ENCODE measurements around the gene NPPC. TPM values are rescaled to one million over a fixed set of nuclear protein-coding genes. Genes with fewer than 3 reads are reported as not detected.
A peak's percentile ranks its signal among the peaks of the same experiment; 100 is the strongest.

The NPPC gene
- not detected for total RNA-seq
- polyA plus RNA-seq = under 1 TPM in 1 of 3 donors, not detected in 2; 0.27 TPM
- total RNA-seq = 0 to 1.4 (median 0.18) reads per million in 6 experiments

GRCh38 chr2:231926180-231926741, at the start of gene NPPC:
NPPC (minus strand) TSS chr2:231926396; CDS start chr2:231926249, 147 bp downstream.
- ATAC-seq (peak; percentile 87), DNase-seq (peak; percentile 31 to 81 (median 67))
- Mint-ChIP-seq H3K4me3 (peak within 1 kb of the TSS; percentile 69 to 86 (median 81)), H3K27me3 (peaks cover 12 to 42% (median 28%) of the 10 kb centered on the region in 5 donors), H3K36me3 (no peaks in the 10 kb centered on the region), H3K4me1 (peaks cover 10 to 17% (median 13%) of the 10 kb centered on the region in 4 donors), H3K9me3 (no peaks in the 10 kb centered on the region), H3K27ac (peak within 1 kb of the TSS in 2 of 10 donors; percentile 35 to 85)
- POLR2A ChIA-PET = interaction anchor here (0.5 to 0.7 kb wide), 2 partner anchors 107 to 402 kb away, joined by 3 to 4 read pairs; no protein-coding TSS in a partner anchor

- POLR2A ChIA-PET = interaction anchor here (0.9 kb wide), 1 partner anchor 13 kb away, joined by 5 read pairs; the partner anchor contains the start of gene DIS3L2
- H3K4me1 Mint-ChIP-seq = peaks cover 9 to 24% (median 15%) of the 10 kb centered on the region in 4 donors
- H3K36me3 Mint-ChIP-seq = peaks cover 4 to 25% (median 10%) of the 10 kb centered on the region in 3 donors
- H3K27ac Mint-ChIP-seq = no peak overlapping the region
- H3K4me3 Mint-ChIP-seq = no peak overlapping the region
- DNase-seq (no peak), ATAC-seq (no peak)
- no peaks in the 10 kb centered on the region for H3K27me3 Mint-ChIP-seq
- no peaks in the 10 kb centered on the region for H3K9me3 Mint-ChIP-seq
Observed at GRCh38 chr2:231975001-231975400, 48.8 kb upstream of the NPPC start.

- DNase-seq (no peak), ATAC-seq (no peak)
- Mint-ChIP-seq H3K9me3 (peaks cover 0 to 4% (median 0%) of the 10 kb centered on the region in 9 donors), H3K4me3 (no peak overlapping the region), H3K27me3 (no peaks in the 10 kb centered on the region), H3K36me3 (peaks cover 4 to 19% (median 10%) of the 10 kb centered on the region in 3 donors), H3K27ac (no peak overlapping the region), H3K4me1 (peaks cover 9 to 34% (median 16%) of the 10 kb centered on the region in 4 donors)
- POLR2A ChIA-PET = no interaction called here
Observed at GRCh38 chr2:231970461-231970860, 44.3 kb upstream of the NPPC start.

GRCh38 chr2:231968820-231969219, 42.6 kb upstream of the NPPC start:
- Mint-ChIP-seq H3K4me3 (peak overlapping the region in 1 of 10 donors; percentile 51), H3K27me3 (no peaks in the 10 kb centered on the region), H3K27ac (no peak overlapping the region), H3K4me1 (peaks cover 16 to 46% (median 33%) of the 10 kb centered on the region in 4 donors), H3K9me3 (peaks cover 0 to 4% (median 0%) of the 10 kb centered on the region in 9 donors), H3K36me3 (peaks cover 4 to 19% (median 10%) of the 10 kb centered on the region in 3 donors)
- POLR2A ChIA-PET = no interaction called here
- ATAC-seq (no peak), DNase-seq (no peak)

GRCh38 chr2:231966886-231967285, 40.7 kb upstream of the NPPC start:
- H3K27me3 Mint-ChIP-seq = no peaks in the 10 kb centered on the region
- H3K9me3 Mint-ChIP-seq = peaks cover 0 to 4% (median 0%) of the 10 kb centered on the region in 9 donors
- no peak for DNase-seq
- H3K4me3 Mint-ChIP-seq = peak overlapping the region in 6 of 10 donors; percentile 4 to 70 (median 38)
- peaks cover 0 to 11% (median 3%) of the 10 kb centered on the region in 3 donors for H3K36me3 Mint-ChIP-seq
- H3K27ac Mint-ChIP-seq = peak overlapping the region in 7 of 10 donors; percentile 5 to 77 (median 53)
- peaks cover 25 to 61% (median 51%) of the 10 kb centered on the region in 4 donors for H3K4me1 Mint-ChIP-seq
- POLR2A ChIA-PET = no interaction called here
- no peak for ATAC-seq

GRCh38 chr2:231965102-231965501, 38.9 kb upstream of the NPPC start:
- peaks cover 30 to 66% (median 60%) of the 10 kb centered on the region in 4 donors for H3K4me1 Mint-ChIP-seq
- ATAC-seq = peak in 1 of 2 donors; percentile 29
- H3K36me3 Mint-ChIP-seq = peaks cover 0 to 9% (median 0%) of the 10 kb centered on the region in 3 donors
- DNase-seq = peak in 2 of 10 donors; percentile 12 to 23
- H3K27ac Mint-ChIP-seq = peak overlapping the region in 6 of 10 donors; percentile 61 to 80 (median 71)
- H3K4me3 Mint-ChIP-seq = peak overlapping the region in 3 of 10 donors; percentile 3 to 63 (median 41)
- H3K9me3 Mint-ChIP-seq = peaks cover 0 to 4% (median 0%) of the 10 kb centered on the region in 9 donors
- H3K27me3 Mint-ChIP-seq = no peaks in the 10 kb centered on the region
- POLR2A ChIA-PET = no interaction called here

- POLR2A ChIA-PET = interaction anchor here (0.5 to 1.9 kb wide), 9 partner anchors 12 to 662 kb away, joined by 3 to 6 read pairs (median 4); no protein-coding TSS in a partner anchor
- peak; percentile 91 to 92 for ATAC-seq
- H3K36me3 Mint-ChIP-seq = no peaks in the 10 kb centered on the region
- DNase-seq = peak; percentile 65 to 88 (median 76)
- H3K27me3 Mint-ChIP-seq = peaks cover 0 to under 1% (median 0%) of the 10 kb centered on the region in 5 donors
- peaks cover 21 to 55% (median 52%) of the 10 kb centered on the region in 4 donors for H3K4me1 Mint-ChIP-seq
- H3K4me3 Mint-ChIP-seq = peak within 1 kb of the TSS; percentile 83 to 97 (median 92)
- H3K27ac Mint-ChIP-seq = peak within 1 kb of the TSS; percentile 82 to 98 (median 94)
- H3K9me3 Mint-ChIP-seq = no peaks in the 10 kb centered on the region
Observed at GRCh38 chr2:231961349-231962166, 35.4 kb upstream of the NPPC start, which contains the start of gene DIS3L2. DIS3L2 (plus strand) TSS chr2:231961713; CDS start chr2:232014928, 53,215 bp downstream.

GRCh38 chr2:231960810-231961348, 34.7 kb upstream of the NPPC start:
- Mint-ChIP-seq H3K9me3 (no peaks in the 10 kb centered on the region), H3K4me3 (peak overlapping the region; percentile 83 to 97 (median 92)), H3K27me3 (peaks cover 0 to 7% (median 0%) of the 10 kb centered on the region in 5 donors), H3K4me1 (peaks cover 21 to 51% (median 48%) of the 10 kb centered on the region in 4 donors), H3K36me3 (no peaks in the 10 kb centered on the region), H3K27ac (peak overlapping the region; percentile 82 to 98 (median 94))
- DNase-seq = peak in 1 of 10 donors; percentile 64
- no peak for ATAC-seq
- POLR2A ChIA-PET = interaction anchor here (0.6 to 1.9 kb wide), 8 partner anchors 12 to 361 kb away, joined by 3 to 6 read pairs (median 4); no protein-coding TSS in a partner anchor

GRCh38 chr2:231957913-231958763, 31.9 kb upstream of the NPPC start:
- DNase-seq (no peak), ATAC-seq (no peak)
- Mint-ChIP-seq H3K4me1 (peaks cover 10 to 26% (median 22%) of the 10 kb centered on the region in 4 donors), H3K27me3 (peaks cover 0 to 23% (median 4%) of the 10 kb centered on the region in 5 donors), H3K9me3 (no peaks in the 10 kb centered on the region), H3K27ac (peak overlapping the region in 1 of 10 donors; percentile 13), H3K36me3 (no peaks in the 10 kb centered on the region), H3K4me3 (no peak overlapping the region)
- POLR2A ChIA-PET = interaction anchor here (0.6 kb wide), 1 partner anchor 51 kb away, joined by 3 read pairs; no protein-coding TSS in a partner anchor

GRCh38 chr2:231955758-231956472, 29.7 kb upstream of the NPPC start:
- peak overlapping the region in 1 of 10 donors; percentile 15 for H3K27ac Mint-ChIP-seq
- ATAC-seq (no peak), DNase-seq (no peak)
- H3K36me3 Mint-ChIP-seq = no peaks in the 10 kb centered on the region
- peaks cover 3 to 23% (median 8%) of the 10 kb centered on the region in 5 donors for H3K27me3 Mint-ChIP-seq
- H3K4me1 Mint-ChIP-seq = peaks cover 2 to 11% (median 5%) of the 10 kb centered on the region in 4 donors
- peaks cover 0 to 4% (median 0%) of the 10 kb centered on the region in 9 donors for H3K9me3 Mint-ChIP-seq
- POLR2A ChIA-PET = no interaction called here
- H3K4me3 Mint-ChIP-seq = no peak overlapping the region

Measured in naive thymus-derived CD8-positive, alpha-beta T cell (primary cell).